Measurements from ENCODE around the gene CSNK1G3.

CSNK1G3 gene

DNA sequence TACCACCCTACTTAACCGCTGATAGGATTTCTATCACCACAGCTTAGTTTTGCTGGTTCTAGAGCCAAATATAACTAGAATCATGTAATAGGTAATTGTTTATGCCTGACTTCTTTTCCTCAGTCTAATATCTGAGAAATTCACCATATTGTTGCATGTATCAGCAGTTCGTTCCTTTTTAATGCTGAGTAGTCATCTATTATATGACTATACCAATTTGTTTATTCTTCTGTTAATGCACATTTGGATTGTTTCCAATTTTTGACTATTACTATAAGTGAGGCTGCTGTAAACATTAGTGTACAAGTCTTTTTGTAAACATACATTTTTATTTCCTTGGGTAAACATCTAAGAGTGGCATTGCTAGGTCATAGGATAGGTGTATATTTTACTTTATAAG, 25.9 kb downstream of the CSNK1G3 start:
- in situ Hi-C loops (cut with MboI; ENCODE audit: low sequenced_read_pairs, unreplicated experiment) = no loop called here
- DNase-seq (ENCODE audit: low spot score) = no peak
- TF ChIP-seq CTCF (IDR thresholded peaks at IDR 0.05; ENCODE audit: borderline replicate concordance, control extremely low read depth, extremely low read depth, insufficient read depth, missing control alignments) = no peak

DNA sequence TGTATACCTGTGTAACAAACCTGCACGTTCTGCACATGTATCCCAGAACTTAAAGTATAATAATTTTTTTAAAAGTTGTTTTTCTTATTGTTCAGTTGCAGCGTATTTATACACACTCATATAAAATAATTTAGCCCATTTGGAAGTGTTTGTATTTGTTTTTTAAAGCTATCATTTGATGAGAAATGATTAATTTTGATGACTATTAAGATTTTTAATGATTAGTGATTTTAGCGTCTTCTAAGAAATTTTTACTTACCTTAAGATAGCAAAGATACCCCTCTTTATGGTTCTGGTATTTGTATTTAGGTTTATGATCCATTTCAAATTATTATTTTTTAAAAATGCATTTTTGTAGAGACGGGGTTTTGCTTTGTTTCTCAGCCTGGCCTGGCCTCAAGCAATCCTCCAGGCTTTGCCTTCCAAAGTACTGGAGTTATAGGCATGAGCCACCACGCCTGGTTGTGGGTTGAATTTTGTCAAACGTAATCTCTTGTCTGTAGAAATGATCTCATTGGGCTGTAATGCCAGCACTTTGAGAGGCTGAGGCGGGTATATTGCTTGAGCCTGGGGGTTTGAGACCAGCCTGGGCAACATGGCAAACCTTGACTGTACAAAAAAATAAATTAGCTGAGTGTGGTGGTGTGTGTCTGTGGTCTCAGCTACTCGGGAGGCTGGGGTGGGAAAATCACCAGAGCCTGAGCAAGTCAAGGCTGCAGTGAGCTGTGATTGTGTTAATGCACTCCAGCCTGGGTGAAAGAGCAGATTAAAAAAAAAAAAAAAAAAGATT, 26.9 kb downstream of the CSNK1G3 start:
- in situ Hi-C loops (cut with MboI; ENCODE audit: low sequenced_read_pairs, unreplicated experiment) = no loop called here
- no peak for DNase-seq (ENCODE audit: low spot score)
- TF ChIP-seq CTCF (IDR thresholded peaks at IDR 0.05; ENCODE audit: borderline replicate concordance, control extremely low read depth, extremely low read depth, insufficient read depth, missing control alignments) = no peak

DNA sequence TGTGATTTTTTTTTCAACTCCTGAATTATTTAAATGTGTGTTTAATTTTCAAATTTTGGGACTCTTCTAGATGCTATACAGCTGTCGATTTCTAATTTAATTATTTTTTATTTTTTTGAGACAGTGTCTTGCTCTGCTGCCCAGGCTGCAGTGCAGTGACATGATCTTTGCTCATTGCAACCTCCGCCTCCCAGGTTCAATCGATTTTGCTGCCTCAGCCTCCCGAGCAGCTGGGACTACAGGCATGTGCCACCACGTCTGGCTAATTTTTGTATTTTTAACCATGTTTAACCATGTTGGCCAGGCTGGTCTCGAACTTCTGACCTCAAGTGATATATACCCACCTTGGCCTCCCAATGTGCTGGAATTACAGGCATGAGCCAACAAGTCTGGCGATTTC, 28.6 kb downstream of the CSNK1G3 start:
- no peak for TF ChIP-seq CTCF (IDR thresholded peaks at IDR 0.05; ENCODE audit: borderline replicate concordance, control extremely low read depth, extremely low read depth, insufficient read depth, missing control alignments)
- in situ Hi-C loops (cut with MboI; ENCODE audit: low sequenced_read_pairs, unreplicated experiment) = no loop called here
- DNase-seq (ENCODE audit: low spot score) = no peak

GRCh38 chr5:123543438-123543837, 31.5 kb downstream of the CSNK1G3 start:
- no peak for DNase-seq (ENCODE audit: low spot score)
- in situ Hi-C loops (cut with MboI; ENCODE audit: low sequenced_read_pairs, unreplicated experiment) = no loop called here

GRCh38 chr5:123545506-123545905, 33.5 kb downstream of the CSNK1G3 start:
- TF ChIP-seq CTCF (IDR thresholded peaks at IDR 0.05; ENCODE audit: borderline replicate concordance, control extremely low read depth, extremely low read depth, insufficient read depth, missing control alignments) = no peak
- no peak for DNase-seq (ENCODE audit: low spot score)
- in situ Hi-C loops (cut with MboI; ENCODE audit: low sequenced_read_pairs, unreplicated experiment) = no loop called here

More at GRCh38 chr5:123543438-123543837, 31.5 kb downstream of the CSNK1G3 start:
- TF ChIP-seq CTCF (IDR thresholded peaks at IDR 0.05; ENCODE audit: borderline replicate concordance, control extremely low read depth, extremely low read depth, insufficient read depth, missing control alignments) = no peak

DNA sequence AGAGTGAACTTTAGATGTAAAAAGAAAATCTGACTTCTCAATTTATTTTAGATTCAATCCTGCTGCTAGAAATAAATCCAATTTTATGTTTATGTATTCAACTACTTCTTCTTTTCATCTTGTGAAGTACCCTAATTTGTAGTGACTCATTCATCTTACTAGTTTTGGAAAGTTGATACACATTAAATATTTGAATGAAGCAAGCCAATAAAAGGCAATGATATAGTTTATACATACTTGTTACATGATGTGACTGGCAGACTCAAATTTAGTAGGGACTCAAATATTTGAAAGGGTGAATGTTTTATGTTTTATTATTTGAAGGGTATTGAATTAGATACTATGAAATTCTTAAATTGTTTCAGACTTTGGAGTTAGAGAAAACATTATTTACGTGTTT, 34.7 kb downstream of the CSNK1G3 start:
- in situ Hi-C loops (cut with MboI; ENCODE audit: low sequenced_read_pairs, unreplicated experiment) = no loop called here
- DNase-seq (ENCODE audit: low spot score) = no peak
- no peak for TF ChIP-seq CTCF (IDR thresholded peaks at IDR 0.05; ENCODE audit: borderline replicate concordance, control extremely low read depth, extremely low read depth, insufficient read depth, missing control alignments)

Data from GM13976 (cell line).